Left ventricle myocardium superior (tissue), 1 donor: ENCODE data around the gene SIK2. TPM values are rescaled to one million over a fixed set of nuclear protein-coding genes. Genes with fewer than 3 reads are reported as not detected.
A peak's percentile ranks its signal among the peaks of the same experiment; 100 is the strongest.

Experiments
- ATAC-seq: fragments of 200-7000 bp; cut with Tn5 transposase; one replicate; pipeline ENCODE4 v1.9.1; 2020; ENCODE audit warnings: mild to moderate bottlenecking, moderate library complexity
- DNase-seq: peaks from one replicate; pipeline ENCODE4 v3.0.0-alpha.2; 2020
- intact Hi-C: fragments of 100-400 bp; cut with micrococcal nuclease; formaldehyde crosslinking; loops from one replicate; pipeline ENCODE4 v1.11.0; 2022
- total RNA-seq: library from RNA; stranded (reverse); fragmentation: NEBNext Ultra II Directional; extraction: Animal tissue kit (Norgen Biotek cat#: 25700); gene quantifications from one replicate; pipeline ENCODE4 v1.2.1, GENCODE V29; 2021
- donor health status: DM: no; HTN: yes; CAD: no; lungs with severe emphysema.

The SIK2 gene
- total RNA-seq, 1 donor from 2014 or later: 17.8 TPM

GRCh38 chr11:111735262-111736116 lies 133.2 kb downstream of the SIK2 start:
- intact Hi-C loops: no loop called here
- ATAC-seq (peak; percentile 77), DNase-seq (peak; percentile 79)

- ATAC-seq (no peak), DNase-seq (peak; percentile 41)
- intact Hi-C loops: no loop called here
Observed at GRCh38 chr11:111736181-111736590, 133.9 kb downstream of the SIK2 start.

GRCh38 chr11:111736621-111737443 lies 134.6 kb downstream of the SIK2 start:
- intact Hi-C loops: no loop called here
- ATAC-seq: no peak
- DNase-seq: no peak

GRCh38 chr11:111737444-111738210 lies 135.4 kb downstream of the SIK2 start:
- DNase-seq: no peak
- intact Hi-C loops: no loop called here
- peak; percentile 5 for ATAC-seq

- no peak for ATAC-seq
- intact Hi-C loops: no loop called here
Observed at GRCh38 chr11:111739299-111739698, 137.1 kb downstream of the SIK2 start.

GRCh38 chr11:111741751-111742150 lies 139.5 kb downstream of the SIK2 start:
- DNase-seq (no peak), ATAC-seq (no peak)
- intact Hi-C loops: no loop called here

More at GRCh38 chr11:111739299-111739698, 137.1 kb downstream of the SIK2 start:
- no peak for DNase-seq

GRCh38 chr11:111743700-111744099 lies 141.5 kb downstream of the SIK2 start:
- no peak for ATAC-seq
- DNase-seq: no peak
- intact Hi-C loops: no loop called here

- ATAC-seq (no peak), DNase-seq (no peak)
- intact Hi-C loops: no loop called here
Observed at GRCh38 chr11:111745719-111746504, 143.7 kb downstream of the SIK2 start.

- DNase-seq: no peak
- no peak for ATAC-seq
- intact Hi-C loops: no loop called here
Observed at GRCh38 chr11:111748035-111748804, 146.0 kb downstream of the SIK2 start.

- ATAC-seq: no peak
- DNase-seq: no peak
- intact Hi-C loops: no loop called here
Observed at GRCh38 chr11:111749646-111750045, 147.4 kb downstream of the SIK2 start.

GRCh38 chr11:111756097-111756496 lies 153.8 kb downstream of the SIK2 start:
- DNase-seq: no peak
- intact Hi-C loops: no loop called here
- no peak for ATAC-seq

- no peak for DNase-seq
- ATAC-seq: peak; percentile 74
- intact Hi-C loops: no loop called here
Observed at GRCh38 chr11:111759376-111759775, 157.1 kb downstream of the SIK2 start.

GRCh38 chr11:111759778-111760407 lies 157.6 kb downstream of the SIK2 start:
- intact Hi-C loops: loop anchor here (10.0 kb wide), 1 partner anchor 85 kb away; no protein-coding TSS in a partner anchor
- DNase-seq: no peak
- ATAC-seq: no peak

- ATAC-seq (no peak), DNase-seq (no peak)
- intact Hi-C loops: loop anchor here (10.0 kb wide), 1 partner anchor 84 kb away; no protein-coding TSS in a partner anchor
Observed at GRCh38 chr11:111761036-111761435, 158.8 kb downstream of the SIK2 start.

GRCh38 chr11:111762526-111762925 lies 160.3 kb downstream of the SIK2 start:
- intact Hi-C loops: loop anchor here (10.0 kb wide), 1 partner anchor 82 kb away; no protein-coding TSS in a partner anchor
- ATAC-seq (no peak), DNase-seq (no peak)

- ATAC-seq (no peak), DNase-seq (no peak)
- intact Hi-C loops: loop anchor here (10.0 kb wide), 1 partner anchor 82 kb away; no protein-coding TSS in a partner anchor
Observed at GRCh38 chr11:111762981-111763643, 160.9 kb downstream of the SIK2 start.

- DNase-seq: no peak
- ATAC-seq: no peak
- intact Hi-C loops: loop anchor here (10.0 kb wide), 1 partner anchor 80 kb away; no protein-coding TSS in a partner anchor
Observed at GRCh38 chr11:111764621-111765020, 162.4 kb downstream of the SIK2 start.
